HEK293 (cell line): Measurements from ENCODE around the gene ISOC2.

Experiments used
- BCL11B ChIP-seq: fragments of 450-650 bp; formaldehyde crosslinking; IDR thresholded peaks from 2 replicates; pipeline ENCODE4 v1.5.1; 2016; ENCODE audit warnings: low read depth, missing biosample characterization, missing genetic modification characterization
- KLF1 ChIP-seq: fragments of 450-650 bp; formaldehyde crosslinking; IDR thresholded peaks from 2 replicates; pipeline ENCODE4 v1.5.1; 2016; ENCODE audit warnings: missing biosample characterization, missing genetic modification characterization
- KLF7 ChIP-seq: fragments of 450-650 bp; formaldehyde crosslinking; IDR thresholded peaks from 2 replicates; pipeline ENCODE4 v1.5.1; 2016; ENCODE audit warnings: missing biosample characterization, missing genetic modification characterization, borderline replicate concordance
- WT1 ChIP-seq: fragments of 450-650 bp; formaldehyde crosslinking; IDR thresholded peaks from 2 replicates; pipeline ENCODE4 v1.5.1; 2016; ENCODE audit warnings: missing biosample characterization, missing genetic modification characterization
- YY2 ChIP-seq: fragments of 450-650 bp; formaldehyde crosslinking; IDR thresholded peaks from 2 replicates; pipeline ENCODE4 v1.5.1; 2016; ENCODE audit warnings: missing biosample characterization, missing genetic modification characterization
- ZBTB1 ChIP-seq: fragments of 450-650 bp; formaldehyde crosslinking; IDR thresholded peaks from 2 replicates; pipeline ENCODE4 v1.5.1; 2016; ENCODE audit warnings: missing biosample characterization, missing genetic modification characterization
- ZBTB17 ChIP-seq: fragments of 450-650 bp; formaldehyde crosslinking; IDR thresholded peaks from 2 replicates; pipeline ENCODE4 v1.5.1; 2016; ENCODE audit warnings: missing biosample characterization, missing genetic modification characterization
- ZBTB21 ChIP-seq: fragments of 450-650 bp; formaldehyde crosslinking; IDR thresholded peaks from 2 replicates; pipeline ENCODE4 v1.5.1; 2017; ENCODE audit warnings: missing biosample characterization, missing genetic modification characterization
- ZBTB8A ChIP-seq: fragments of 450-650 bp; formaldehyde crosslinking; IDR thresholded peaks from 2 replicates; pipeline ENCODE4 v1.5.1; 2016; ENCODE audit warnings: missing biosample characterization, missing genetic modification characterization
- ZFP41 ChIP-seq: fragments of 450-650 bp; formaldehyde crosslinking; IDR thresholded peaks from 2 replicates; pipeline ENCODE4 v1.5.1; 2016; ENCODE audit warnings: missing biosample characterization, missing genetic modification characterization, borderline replicate concordance
- ZNF121 ChIP-seq: fragments of 450-650 bp; formaldehyde crosslinking; IDR thresholded peaks from 2 replicates; pipeline ENCODE4 v1.5.1; 2016; ENCODE audit warnings: missing biosample characterization, missing genetic modification characterization
- ZNF248 ChIP-seq: fragments of 450-650 bp; formaldehyde crosslinking; IDR thresholded peaks from 2 replicates; pipeline ENCODE4 v1.5.1; 2017; ENCODE audit warnings: missing biosample characterization, missing genetic modification characterization
- ZNF274 ChIP-seq, 2 experiments: fragments of 200-500 bp in 1 of 2; fragments of 450-650 bp in 1 of 2; sonication (Bioruptor generic) in 1 of 2; formaldehyde crosslinking in 1 of 2; IDR thresholded peaks; 2 replicates each; pipeline versions ENCODE4 v1.5.1 to v1.6.1; 2014 to 2016; ENCODE audit warnings: borderline replicate concordance in 1 of 2, inconsistent platforms in 1 of 2, low read length in 1 of 2, missing biosample characterization in 1 of 2, missing genetic modification characterization in 1 of 2
- ZNF341 ChIP-seq: fragments of 450-650 bp; formaldehyde crosslinking; IDR thresholded peaks from 2 replicates; pipeline ENCODE4; 2016; ENCODE audit warnings: low read depth, missing biosample characterization, missing genetic modification characterization
- ZNF366 ChIP-seq: fragments of 450-650 bp; formaldehyde crosslinking; conservative IDR thresholded peaks from 2 replicates; pipeline ENCODE4 v1.5.1; 2016; ENCODE audit warnings: missing biosample characterization, missing genetic modification characterization
- ZNF37A ChIP-seq: fragments of 450-650 bp; IDR thresholded peaks from 2 replicates; pipeline ENCODE4 v1.5.1; 2018; ENCODE audit warnings: missing biosample characterization, missing genetic modification characterization
- ZNF473 ChIP-seq: fragments of 450-650 bp; formaldehyde crosslinking; IDR thresholded peaks from 2 replicates; pipeline ENCODE4 v1.5.1; 2017; ENCODE audit warnings: missing biosample characterization, missing genetic modification characterization
- ZNF48 ChIP-seq: fragments of 450-650 bp; formaldehyde crosslinking; IDR thresholded peaks from 2 replicates; pipeline ENCODE4 v1.5.1; 2016; ENCODE audit warnings: missing biosample characterization, missing genetic modification characterization
- ZNF555 ChIP-seq: fragments of 450-650 bp; formaldehyde crosslinking; conservative IDR thresholded peaks from 2 replicates; pipeline ENCODE4 v1.5.1; 2017; ENCODE audit warnings: missing biosample characterization, mild to moderate bottlenecking, missing genetic modification characterization, inconsistent platforms
- ZNF561 ChIP-seq: fragments of 450-650 bp; IDR thresholded peaks from 2 replicates; pipeline ENCODE4 v1.5.1; 2018; ENCODE audit warnings: missing biosample characterization, missing genetic modification characterization, borderline replicate concordance
- ZNF610 ChIP-seq: fragments of 450-650 bp; formaldehyde crosslinking; IDR thresholded peaks from 2 replicates; pipeline ENCODE4 v1.5.1; 2016; ENCODE audit warnings: missing biosample characterization, missing genetic modification characterization, borderline replicate concordance
- ZNF654 ChIP-seq: fragments of 450-650 bp; formaldehyde crosslinking; IDR thresholded peaks from 2 replicates; pipeline ENCODE4 v1.5.1; 2016; ENCODE audit warnings: low read depth, missing biosample characterization, missing genetic modification characterization
- ZNF747 ChIP-seq: fragments of 450-650 bp; formaldehyde crosslinking; IDR thresholded peaks from 2 replicates; pipeline ENCODE4 v1.5.1; 2016; ENCODE audit warnings: missing biosample characterization, missing genetic modification characterization
- ZNF785 ChIP-seq: fragments of 450-650 bp; formaldehyde crosslinking; IDR thresholded peaks from 2 replicates; pipeline ENCODE4 v1.5.1; 2016; ENCODE audit warnings: missing biosample characterization, missing genetic modification characterization
- ZNF791 ChIP-seq: fragments of 450-650 bp; formaldehyde crosslinking; IDR thresholded peaks from 2 replicates; pipeline ENCODE4 v1.5.1; 2016; ENCODE audit warnings: missing biosample characterization, missing genetic modification characterization
- ZSCAN16 ChIP-seq: fragments of 450-650 bp; formaldehyde crosslinking; IDR thresholded peaks from 2 replicates; pipeline ENCODE4 v1.5.1; 2016; ENCODE audit warnings: missing biosample characterization, missing genetic modification characterization
- TF ChIP-seq, protein P1 (sequence below): fragments of 450-650 bp; formaldehyde crosslinking; IDR thresholded peaks from 2 replicates; pipeline ENCODE4 v1.5.1; 2016; ENCODE audit warnings: missing biosample characterization, missing genetic modification characterization
- TF ChIP-seq, protein P2 (sequence below): sonication (generic); formaldehyde crosslinking; IDR thresholded peaks from 2 replicates; pipeline ENCODE4 v1.8.1; 2022; ENCODE audit warnings: mild to moderate bottlenecking, moderate library complexity, missing genetic modification reagents
- TF ChIP-seq, protein P3 (sequence below): fragments of 450-650 bp; formaldehyde crosslinking; IDR thresholded peaks from 2 replicates; pipeline ENCODE4 v1.5.1; 2016; ENCODE audit warnings: missing biosample characterization, missing genetic modification characterization
- TF ChIP-seq, protein P4 (sequence below): fragments of 450-650 bp; formaldehyde crosslinking; IDR thresholded peaks from 2 replicates; pipeline ENCODE4 v1.5.1; 2017; ENCODE audit warnings: missing biosample characterization, missing genetic modification characterization
- TF ChIP-seq, protein P5 (sequence below): fragments of 450-650 bp; formaldehyde crosslinking; IDR thresholded peaks from 2 replicates; pipeline ENCODE4 v1.5.1; 2016; ENCODE audit warnings: missing biosample characterization, missing genetic modification characterization, low read depth
- TF ChIP-seq, protein P6 (sequence below): fragments of 450-650 bp; formaldehyde crosslinking; IDR thresholded peaks from 2 replicates; pipeline ENCODE4 v1.5.1; 2016; ENCODE audit warnings: missing biosample characterization, missing genetic modification characterization

ISOC2 gene

DNA sequence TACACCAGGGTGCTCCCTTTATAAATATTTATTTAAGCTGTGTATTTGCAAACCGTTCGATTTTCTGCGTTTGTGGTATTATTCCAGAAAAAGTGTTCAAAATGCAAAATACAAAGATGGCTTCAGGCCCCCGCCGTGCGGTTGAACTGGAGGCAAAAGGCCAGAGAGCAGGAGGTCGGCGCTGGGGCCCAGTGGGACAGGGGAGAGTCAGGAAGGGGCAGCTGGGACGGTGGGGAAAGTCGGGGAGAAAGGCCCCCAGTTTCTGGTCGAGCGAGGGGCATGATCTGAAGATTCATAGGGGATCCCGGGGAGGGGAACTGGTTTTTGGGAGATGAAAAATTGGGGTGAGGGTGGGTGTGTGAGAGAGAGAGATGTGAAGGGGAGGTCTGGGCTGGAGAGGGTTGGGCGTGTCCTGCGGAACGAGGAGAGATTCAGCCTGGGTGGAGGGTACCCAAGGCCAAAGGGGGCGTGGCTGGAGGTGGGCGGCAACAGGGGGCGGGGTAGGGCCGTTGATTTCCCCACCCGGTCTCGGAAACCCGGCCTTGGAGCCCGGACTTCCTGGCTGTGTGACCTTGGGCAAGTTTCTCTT lies 678 bp downstream of the ISOC2 start (continued):
- TF ChIP-seq, protein P1, sequence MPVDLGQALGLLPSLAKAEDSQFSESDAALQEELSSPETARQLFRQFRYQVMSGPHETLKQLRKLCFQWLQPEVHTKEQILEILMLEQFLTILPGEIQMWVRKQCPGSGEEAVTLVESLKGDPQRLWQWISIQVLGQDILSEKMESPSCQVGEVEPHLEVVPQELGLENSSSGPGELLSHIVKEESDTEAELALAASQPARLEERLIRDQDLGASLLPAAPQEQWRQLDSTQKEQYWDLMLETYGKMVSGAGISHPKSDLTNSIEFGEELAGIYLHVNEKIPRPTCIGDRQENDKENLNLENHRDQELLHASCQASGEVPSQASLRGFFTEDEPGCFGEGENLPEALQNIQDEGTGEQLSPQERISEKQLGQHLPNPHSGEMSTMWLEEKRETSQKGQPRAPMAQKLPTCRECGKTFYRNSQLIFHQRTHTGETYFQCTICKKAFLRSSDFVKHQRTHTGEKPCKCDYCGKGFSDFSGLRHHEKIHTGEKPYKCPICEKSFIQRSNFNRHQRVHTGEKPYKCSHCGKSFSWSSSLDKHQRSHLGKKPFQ (tag by site-specific recombination) = no peak
- no peak for TF ChIP-seq ZBTB1
- no peak for TF ChIP-seq ZNF248 (tag by site-specific recombination)
- no peak for TF ChIP-seq WT1 (tag by site-specific recombination)
- TF ChIP-seq BCL11B = no peak
- no peak for TF ChIP-seq ZNF610 (tag by site-specific recombination)
- TF ChIP-seq ZNF561 (tag by site-specific recombination) = no peak
- no peak for TF ChIP-seq ZNF274 (IDR thresholded peaks at IDR 0.05; ENCODE audit: low read length)
- TF ChIP-seq ZNF274 (tag by site-specific recombination; IDR thresholded peaks at IDR 0.05; ENCODE audit: borderline replicate concordance) = no peak
- TF ChIP-seq ZNF654 (tag by site-specific recombination) = no peak
- TF ChIP-seq, protein P2, sequence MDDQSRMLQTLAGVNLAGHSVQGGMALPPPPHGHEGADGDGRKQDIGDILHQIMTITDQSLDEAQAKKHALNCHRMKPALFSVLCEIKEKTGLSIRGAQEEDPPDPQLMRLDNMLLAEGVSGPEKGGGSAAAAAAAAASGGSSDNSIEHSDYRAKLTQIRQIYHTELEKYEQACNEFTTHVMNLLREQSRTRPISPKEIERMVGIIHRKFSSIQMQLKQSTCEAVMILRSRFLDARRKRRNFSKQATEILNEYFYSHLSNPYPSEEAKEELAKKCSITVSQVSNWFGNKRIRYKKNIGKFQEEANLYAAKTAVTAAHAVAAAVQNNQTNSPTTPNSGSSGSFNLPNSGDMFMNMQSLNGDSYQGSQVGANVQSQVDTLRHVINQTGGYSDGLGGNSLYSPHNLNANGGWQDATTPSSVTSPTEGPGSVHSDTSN (CRISPR knock-in tag) = no peak
- no peak for TF ChIP-seq ZSCAN16 (tag by site-specific recombination)
- TF ChIP-seq ZFP41 = no peak
- no peak for TF ChIP-seq ZBTB8A (tag by site-specific recombination)
- no peak for TF ChIP-seq ZNF37A (tag by site-specific recombination)
- TF ChIP-seq, protein P3, sequence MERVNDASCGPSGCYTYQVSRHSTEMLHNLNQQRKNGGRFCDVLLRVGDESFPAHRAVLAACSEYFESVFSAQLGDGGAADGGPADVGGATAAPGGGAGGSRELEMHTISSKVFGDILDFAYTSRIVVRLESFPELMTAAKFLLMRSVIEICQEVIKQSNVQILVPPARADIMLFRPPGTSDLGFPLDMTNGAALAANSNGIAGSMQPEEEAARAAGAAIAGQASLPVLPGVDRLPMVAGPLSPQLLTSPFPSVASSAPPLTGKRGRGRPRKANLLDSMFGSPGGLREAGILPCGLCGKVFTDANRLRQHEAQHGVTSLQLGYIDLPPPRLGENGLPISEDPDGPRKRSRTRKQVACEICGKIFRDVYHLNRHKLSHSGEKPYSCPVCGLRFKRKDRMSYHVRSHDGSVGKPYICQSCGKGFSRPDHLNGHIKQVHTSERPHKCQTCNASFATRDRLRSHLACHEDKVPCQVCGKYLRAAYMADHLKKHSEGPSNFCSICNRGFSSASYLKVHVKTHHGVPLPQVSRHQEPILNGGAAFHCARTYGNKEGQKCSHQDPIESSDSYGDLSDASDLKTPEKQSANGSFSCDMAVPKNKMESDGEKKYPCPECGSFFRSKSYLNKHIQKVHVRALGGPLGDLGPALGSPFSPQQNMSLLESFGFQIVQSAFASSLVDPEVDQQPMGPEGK (tag by site-specific recombination) = 0 out of 2 replicates have a peak, but pooled peaks have one; percentile 41
- TF ChIP-seq KLF7 = peak; percentile 46; the same call in 1 of the 2 replicates
- TF ChIP-seq, protein P4, sequence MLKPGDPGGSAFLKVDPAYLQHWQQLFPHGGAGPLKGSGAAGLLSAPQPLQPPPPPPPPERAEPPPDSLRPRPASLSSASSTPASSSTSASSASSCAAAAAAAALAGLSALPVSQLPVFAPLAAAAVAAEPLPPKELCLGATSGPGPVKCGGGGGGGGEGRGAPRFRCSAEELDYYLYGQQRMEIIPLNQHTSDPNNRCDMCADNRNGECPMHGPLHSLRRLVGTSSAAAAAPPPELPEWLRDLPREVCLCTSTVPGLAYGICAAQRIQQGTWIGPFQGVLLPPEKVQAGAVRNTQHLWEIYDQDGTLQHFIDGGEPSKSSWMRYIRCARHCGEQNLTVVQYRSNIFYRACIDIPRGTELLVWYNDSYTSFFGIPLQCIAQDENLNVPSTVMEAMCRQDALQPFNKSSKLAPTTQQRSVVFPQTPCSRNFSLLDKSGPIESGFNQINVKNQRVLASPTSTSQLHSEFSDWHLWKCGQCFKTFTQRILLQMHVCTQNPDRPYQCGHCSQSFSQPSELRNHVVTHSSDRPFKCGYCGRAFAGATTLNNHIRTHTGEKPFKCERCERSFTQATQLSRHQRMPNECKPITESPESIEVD (tag by site-specific recombination) = no peak
- TF ChIP-seq ZNF791 = no peak
- no peak for TF ChIP-seq ZNF555 (tag by site-specific recombination)
- no peak for TF ChIP-seq ZBTB17
- TF ChIP-seq ZNF747 (tag by site-specific recombination) = no peak
- TF ChIP-seq ZNF341 (tag by site-specific recombination) = no peak
- TF ChIP-seq ZNF366 (tag by site-specific recombination) = 0 out of 2 replicates have a peak, but pooled peaks have one; percentile 27
- no peak for TF ChIP-seq ZNF785
- TF ChIP-seq, protein P5, sequence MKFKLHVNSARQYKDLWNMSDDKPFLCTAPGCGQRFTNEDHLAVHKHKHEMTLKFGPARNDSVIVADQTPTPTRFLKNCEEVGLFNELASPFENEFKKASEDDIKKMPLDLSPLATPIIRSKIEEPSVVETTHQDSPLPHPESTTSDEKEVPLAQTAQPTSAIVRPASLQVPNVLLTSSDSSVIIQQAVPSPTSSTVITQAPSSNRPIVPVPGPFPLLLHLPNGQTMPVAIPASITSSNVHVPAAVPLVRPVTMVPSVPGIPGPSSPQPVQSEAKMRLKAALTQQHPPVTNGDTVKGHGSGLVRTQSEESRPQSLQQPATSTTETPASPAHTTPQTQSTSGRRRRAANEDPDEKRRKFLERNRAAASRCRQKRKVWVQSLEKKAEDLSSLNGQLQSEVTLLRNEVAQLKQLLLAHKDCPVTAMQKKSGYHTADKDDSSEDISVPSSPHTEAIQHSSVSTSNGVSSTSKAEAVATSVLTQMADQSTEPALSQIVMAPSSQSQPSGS (tag by site-specific recombination) = no peak
- no peak for TF ChIP-seq YY2
- no peak for TF ChIP-seq ZNF121 (tag by site-specific recombination)
- TF ChIP-seq ZBTB21 (tag by site-specific recombination) = no peak
- peak; percentile 67; the same call in 1 of the 2 replicates for TF ChIP-seq KLF1 (tag by site-specific recombination)
- TF ChIP-seq, protein P6, sequence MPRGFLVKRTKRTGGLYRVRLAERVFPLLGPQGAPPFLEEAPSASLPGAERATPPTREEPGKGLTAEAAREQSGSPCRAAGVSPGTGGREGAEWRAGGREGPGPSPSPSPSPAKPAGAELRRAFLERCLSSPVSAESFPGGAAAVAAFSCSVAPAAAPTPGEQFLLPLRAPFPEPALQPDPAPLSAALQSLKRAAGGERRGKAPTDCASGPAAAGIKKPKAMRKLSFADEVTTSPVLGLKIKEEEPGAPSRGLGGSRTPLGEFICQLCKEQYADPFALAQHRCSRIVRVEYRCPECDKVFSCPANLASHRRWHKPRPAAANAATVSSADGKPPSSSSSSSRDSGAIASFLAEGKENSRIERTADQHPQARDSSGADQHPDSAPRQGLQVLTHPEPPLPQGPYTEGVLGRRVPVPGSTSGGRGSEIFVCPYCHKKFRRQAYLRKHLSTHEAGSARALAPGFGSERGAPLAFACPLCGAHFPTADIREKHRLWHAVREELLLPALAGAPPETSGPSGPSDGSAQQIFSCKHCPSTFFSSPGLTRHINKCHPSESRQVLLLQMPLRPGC (tag by site-specific recombination) = no peak
- no peak for TF ChIP-seq ZNF473
- TF ChIP-seq ZNF48 (tag by site-specific recombination) = no peak
